Neural progenitor cell (in vitro differentiated cells): ENCODE data around the gene WWTR1. TPM values are rescaled to one million over a fixed set of nuclear protein-coding genes. Genes with fewer than 3 reads are reported as not detected.

Source experiments
- DNase-seq: peaks from one replicate; pipeline ENCODE4 v3.0.0-alpha.2; 2016; ENCODE audit warnings: low spot score
- H2AFZ ChIP-seq: fragments of 200-600 bp; sonication (generic); replicated peaks from 2 replicates; pipeline ENCODE4 v1.6.1; 2016; ENCODE audit warnings: antibody characterized with exemption
- H3F3A ChIP-seq: fragments of 200-600 bp; sonication (generic); 2 replicates; pipeline ENCODE4 v1.6.1; 2016; ENCODE audit warnings: antibody characterized with exemption, low read depth
- H3K27ac ChIP-seq: fragments of 200-600 bp; sonication (generic); 2 replicates; pipeline ENCODE4 v1.5.1; 2016; ENCODE audit warnings: mild to moderate bottlenecking
- H3K27me3 ChIP-seq: fragments of 200-600 bp; sonication (generic); 2 replicates; pipeline ENCODE4 v1.6.1; 2016; ENCODE audit warnings: mild to moderate bottlenecking, moderate library complexity
- H3K36me3 ChIP-seq: fragments of 200-600 bp; sonication (generic); 2 replicates; pipeline ENCODE4 v1.5.1; 2016
- H3K4me1 ChIP-seq: fragments of 200-600 bp; sonication (generic); 2 replicates; pipeline ENCODE4 v1.6.1; 2016; ENCODE audit warnings: mixed run types
- H3K4me2 ChIP-seq: fragments of 200-600 bp; sonication (generic); 2 replicates; pipeline ENCODE4 v1.6.1; 2016
- H3K4me3 ChIP-seq: fragments of 200-600 bp; sonication (generic); 2 replicates; pipeline ENCODE4 v1.5.1; 2016
- H3K79me2 ChIP-seq: fragments of 200-600 bp; sonication (generic); 2 replicates; pipeline ENCODE4 v1.6.1; 2016; ENCODE audit warnings: low read depth
- H3K9ac ChIP-seq: fragments of 200-600 bp; sonication (generic); 2 replicates; pipeline ENCODE4 v1.6.1; 2016
- H3K9me3 ChIP-seq: fragments of 200-600 bp; sonication (generic); 2 replicates; pipeline ENCODE4 v1.5.1; 2016; ENCODE audit warnings: low read depth
- H4K20me1 ChIP-seq: fragments of 200-600 bp; sonication (generic); 2 replicates; pipeline ENCODE4 v1.6.1; 2016; ENCODE audit warnings: low read depth
- H3K27ac Mint-ChIP-seq: 3 replicates; pipeline ENCODE4 v1.8.0; 2021; ENCODE audit warnings: mixed read lengths
- H3K27me3 Mint-ChIP-seq: 2 replicates; pipeline ENCODE4 v1.8.0; 2022; ENCODE audit warnings: low read depth, mild to moderate bottlenecking, inconsistent platforms, moderate library complexity, mixed read lengths; ENCODE audit not compliant: insufficient read depth
- H3K36me3 Mint-ChIP-seq: 3 replicates; pipeline ENCODE4 v1.8.0; 2021; ENCODE audit warnings: mixed read lengths
- H3K4me1 Mint-ChIP-seq: 3 replicates; pipeline ENCODE4 v1.8.0; 2021; ENCODE audit warnings: mixed read lengths
- H3K4me3 Mint-ChIP-seq: 3 replicates; pipeline ENCODE4 v1.8.0; 2021; ENCODE audit warnings: mild to moderate bottlenecking, moderate library complexity, mixed read lengths
- H3K9me3 Mint-ChIP-seq: 3 replicates; pipeline ENCODE4 v1.8.0; 2020; ENCODE audit warnings: mixed read lengths
- CTCF ChIP-seq: fragments of 200-600 bp; sonication (generic); IDR thresholded peaks from 2 replicates; pipeline ENCODE4 v1.5.1; 2017; ENCODE audit warnings: antibody characterized with exemption, mild to moderate bottlenecking
- EZH2 ChIP-seq: fragments of 200-600 bp; sonication (generic); IDR thresholded peaks from 2 replicates; pipeline ENCODE4 v1.6.1; 2017; ENCODE audit warnings: antibody characterized with exemption, mild to moderate bottlenecking, moderate library complexity
- EZH2phosphoT487 ChIP-seq: fragments of 200-600 bp; sonication (generic); IDR thresholded peaks from 2 replicates; pipeline ENCODE4 v1.6.1; 2017; ENCODE audit warnings: antibody characterized with exemption
- total RNA-seq: library from RNA; depleted of rRNA; stranded (reverse); fragments of >200 nt; gene quantifications from 2 replicates; pipeline ENCODE4 v1.2.3, GENCODE V29; 2015; ENCODE audit warnings: low replicate concordance

WWTR1 gene
- total RNA-seq, 1 donor from 2014 or later, result 13.9 TPM

DNA sequence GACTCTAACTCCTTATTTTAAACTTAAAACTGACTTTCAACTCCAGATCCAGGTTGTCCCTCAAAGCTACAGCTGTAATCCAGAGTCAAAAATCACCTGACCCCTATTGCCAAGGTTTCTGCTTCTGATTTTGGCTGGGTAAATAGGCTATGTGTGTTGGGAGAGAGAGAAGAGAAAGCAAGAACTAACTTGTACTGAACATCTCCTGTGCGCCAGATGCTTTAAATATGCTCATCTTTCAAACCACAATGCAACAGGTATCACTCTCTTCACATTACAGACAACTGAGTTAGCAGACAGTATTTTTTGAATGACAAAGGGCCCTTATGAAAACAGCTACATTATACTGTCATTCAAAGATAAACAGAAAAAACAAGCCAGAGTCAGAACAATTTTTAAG, 7.0 kb downstream of the WWTR1 start:
- no peaks in the 10 kb centered on the region for H3K9me3 ChIP-seq
- H4K20me1 ChIP-seq, result peaks cover 2% of the 10 kb centered on the region
- H3K27ac Mint-ChIP-seq, result no peak overlapping the region
- no peaks in the 10 kb centered on the region for H3K79me2 ChIP-seq
- peaks cover 12% of the 10 kb centered on the region for H3K4me1 Mint-ChIP-seq
- no peak for DNase-seq
- no peak overlapping the region for H3K27ac ChIP-seq
- H3F3A ChIP-seq, result no peaks in the 10 kb centered on the region
- H3K27me3 Mint-ChIP-seq, result peaks cover 2% of the 10 kb centered on the region
- no peak overlapping the region for H3K4me3 Mint-ChIP-seq
- no peak overlapping the region for H3K4me2 ChIP-seq
- TF ChIP-seq EZH2, result no peak
- TF ChIP-seq EZH2phosphoT487, result no peak
- no peak for TF ChIP-seq CTCF
- no peaks in the 10 kb centered on the region for H3K4me1 ChIP-seq
- peaks cover under 1% of the 10 kb centered on the region for H3K27me3 ChIP-seq
- H2AFZ ChIP-seq, result no peak overlapping the region
- H3K9me3 Mint-ChIP-seq, result peaks cover 4% of the 10 kb centered on the region
- H3K36me3 Mint-ChIP-seq, result peaks cover 53% of the 10 kb centered on the region
- no peak overlapping the region for H3K9ac ChIP-seq
- H3K4me3 ChIP-seq, result no peak overlapping the region
- H3K36me3 ChIP-seq, result no peaks in the 10 kb centered on the region

DNA sequence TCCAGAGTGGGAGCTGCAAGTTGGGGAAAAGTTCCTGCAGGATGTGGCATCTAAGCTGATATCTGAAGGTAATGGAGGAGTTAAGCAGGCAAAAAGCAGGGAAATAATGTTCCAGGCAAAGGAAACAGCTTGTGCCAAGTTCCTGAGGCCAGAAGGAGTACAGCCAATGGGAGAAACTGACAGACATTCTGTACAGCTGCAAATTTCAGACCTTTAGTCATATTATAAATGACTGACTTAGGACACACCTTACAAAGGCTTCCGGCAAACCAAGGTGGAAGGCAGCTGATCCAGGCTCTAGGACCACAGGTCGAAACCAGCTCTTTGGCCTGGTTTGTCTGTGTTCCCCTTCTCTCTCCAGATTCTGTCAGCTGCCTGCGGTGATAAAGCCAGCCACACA, 9.3 kb downstream of the WWTR1 start:
- H4K20me1 ChIP-seq, result no peaks in the 10 kb centered on the region
- H3K27me3 Mint-ChIP-seq, result peaks cover 2% of the 10 kb centered on the region
- no peaks in the 10 kb centered on the region for H3K36me3 ChIP-seq
- no peak overlapping the region for H3K27ac Mint-ChIP-seq
- no peak overlapping the region for H3K4me3 ChIP-seq
- no peak overlapping the region for H2AFZ ChIP-seq
- H3F3A ChIP-seq, result no peaks in the 10 kb centered on the region
- TF ChIP-seq EZH2phosphoT487 (no peak), EZH2 (no peak), CTCF (no peak)
- no peak for DNase-seq
- H3K36me3 Mint-ChIP-seq, result peaks cover 50% of the 10 kb centered on the region
- no peak overlapping the region for H3K9ac ChIP-seq
- no peaks in the 10 kb centered on the region for H3K4me1 ChIP-seq
- H3K9me3 Mint-ChIP-seq, result peaks cover 4% of the 10 kb centered on the region
- H3K4me1 Mint-ChIP-seq, result no peaks in the 10 kb centered on the region
- no peaks in the 10 kb centered on the region for H3K9me3 ChIP-seq
- H3K4me2 ChIP-seq, result no peak overlapping the region
- H3K27ac ChIP-seq, result no peak overlapping the region
- no peaks in the 10 kb centered on the region for H3K79me2 ChIP-seq
- H3K4me3 Mint-ChIP-seq, result no peak overlapping the region
- H3K27me3 ChIP-seq, result no peaks in the 10 kb centered on the region

GRCh38 chr3:149647812-149648211, 10.0 kb downstream of the WWTR1 start:
- no peaks in the 10 kb centered on the region for H3K4me1 Mint-ChIP-seq
- H3K4me3 Mint-ChIP-seq, result no peak overlapping the region
- no peak for DNase-seq
- Histone ChIP-seq H4K20me1 (no peaks in the 10 kb centered on the region), H3K4me2 (no peak overlapping the region), H3K79me2 (no peaks in the 10 kb centered on the region), H3K4me1 (no peaks in the 10 kb centered on the region), H3K27ac (no peak overlapping the region), H3K4me3 (no peak overlapping the region), H3K36me3 (no peaks in the 10 kb centered on the region), H2AFZ (no peak overlapping the region), H3K27me3 (no peaks in the 10 kb centered on the region), H3K9me3 (no peaks in the 10 kb centered on the region), H3F3A (no peaks in the 10 kb centered on the region), H3K9ac (no peak overlapping the region)
- peaks cover 2% of the 10 kb centered on the region for H3K27me3 Mint-ChIP-seq
- H3K27ac Mint-ChIP-seq, result no peak overlapping the region
- peaks cover 49% of the 10 kb centered on the region for H3K36me3 Mint-ChIP-seq
- TF ChIP-seq CTCF (no peak), EZH2phosphoT487 (no peak), EZH2 (no peak)
- peaks cover 4% of the 10 kb centered on the region for H3K9me3 Mint-ChIP-seq
